NB4 (cell line): Measurements from ENCODE around the gene SLCO2B1.

ENCODE experiments used
- MYC ChIP-seq: IDR thresholded peaks from 2 replicates; pipeline ENCODE4 v1.6.1; 2011; ENCODE audit warnings: low read depth, low read length
- TF ChIP-seq, protein P1 (sequence below): IDR thresholded peaks from one replicate; pipeline ENCODE4 v1.5.1; 2012; ENCODE audit warnings: low read depth, low read length
- TF ChIP-seq, protein P2 (sequence below): IDR thresholded peaks from 2 replicates; pipeline ENCODE4 v1.6.1; 2011; ENCODE audit warnings: low read depth, low read length

DNA sequence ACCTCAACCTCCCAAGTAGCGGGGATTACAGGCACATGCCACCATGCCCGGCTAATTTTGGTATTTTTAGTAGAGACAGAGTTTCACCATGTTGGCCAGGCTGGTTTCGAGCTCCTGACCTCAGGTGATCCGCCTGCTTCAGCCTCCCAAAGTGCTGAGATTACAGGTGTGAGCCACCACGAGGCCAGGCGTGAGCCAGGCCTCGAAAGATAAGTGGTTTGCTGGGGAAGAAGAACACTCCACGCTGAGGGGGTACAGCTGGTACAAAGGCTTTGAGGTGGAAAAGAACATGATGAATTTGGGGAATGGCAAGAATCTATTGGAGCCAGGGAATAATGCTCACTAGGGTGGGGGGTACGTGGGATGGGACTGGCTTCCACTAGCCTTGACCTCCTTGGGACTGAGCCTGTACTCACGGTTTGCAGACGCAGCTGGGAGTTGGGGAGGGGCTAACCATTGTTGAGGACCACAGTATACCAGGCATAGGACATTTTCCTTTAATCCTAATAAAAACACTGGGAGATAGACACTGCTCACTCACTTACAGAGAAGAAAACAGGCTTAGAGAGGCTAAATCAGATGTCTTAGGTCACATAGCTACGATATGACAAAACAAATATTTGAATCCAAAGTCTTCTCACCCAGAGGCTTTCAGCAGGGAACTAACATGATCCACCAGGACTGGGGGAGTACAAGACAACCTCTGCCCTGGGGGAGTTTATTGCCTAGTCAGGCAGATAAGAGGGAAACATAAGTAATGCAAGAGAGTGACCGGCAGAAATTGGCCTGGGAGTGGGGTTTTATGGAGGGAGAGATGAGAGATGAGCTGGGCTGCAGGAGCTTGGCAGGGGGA is 4.9 kb downstream of the SLCO2B1 start:
- TF ChIP-seq, protein P1, sequence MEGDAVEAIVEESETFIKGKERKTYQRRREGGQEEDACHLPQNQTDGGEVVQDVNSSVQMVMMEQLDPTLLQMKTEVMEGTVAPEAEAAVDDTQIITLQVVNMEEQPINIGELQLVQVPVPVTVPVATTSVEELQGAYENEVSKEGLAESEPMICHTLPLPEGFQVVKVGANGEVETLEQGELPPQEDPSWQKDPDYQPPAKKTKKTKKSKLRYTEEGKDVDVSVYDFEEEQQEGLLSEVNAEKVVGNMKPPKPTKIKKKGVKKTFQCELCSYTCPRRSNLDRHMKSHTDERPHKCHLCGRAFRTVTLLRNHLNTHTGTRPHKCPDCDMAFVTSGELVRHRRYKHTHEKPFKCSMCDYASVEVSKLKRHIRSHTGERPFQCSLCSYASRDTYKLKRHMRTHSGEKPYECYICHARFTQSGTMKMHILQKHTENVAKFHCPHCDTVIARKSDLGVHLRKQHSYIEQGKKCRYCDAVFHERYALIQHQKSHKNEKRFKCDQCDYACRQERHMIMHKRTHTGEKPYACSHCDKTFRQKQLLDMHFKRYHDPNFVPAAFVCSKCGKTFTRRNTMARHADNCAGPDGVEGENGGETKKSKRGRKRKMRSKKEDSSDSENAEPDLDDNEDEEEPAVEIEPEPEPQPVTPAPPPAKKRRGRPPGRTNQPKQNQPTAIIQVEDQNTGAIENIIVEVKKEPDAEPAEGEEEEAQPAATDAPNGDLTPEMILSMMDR = no peak
- TF ChIP-seq, protein P2, sequence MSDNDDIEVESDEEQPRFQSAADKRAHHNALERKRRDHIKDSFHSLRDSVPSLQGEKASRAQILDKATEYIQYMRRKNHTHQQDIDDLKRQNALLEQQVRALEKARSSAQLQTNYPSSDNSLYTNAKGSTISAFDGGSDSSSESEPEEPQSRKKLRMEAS = no peak
- no peak for TF ChIP-seq MYC
